ENCODE results near the gene RO60.

Gene RO60

GRCh38 chr1:193105821-193106177 is 46.4 kb downstream of the RO60 start:
- DNase-seq (ENCODE audit: low read depth in 2 of 3, low spot score in 2 of 3) = no peak

- no peak for DNase-seq (ENCODE audit: low read depth in 2 of 3, low spot score in 2 of 3)
These were observed 49.1 kb downstream of the RO60 start for GRCh38 chr1:193108471-193108870.
